HepG2 (cell line): ENCODE results near the gene CLMP. TPM values are rescaled to one million over a fixed set of nuclear protein-coding genes. Genes with fewer than 3 reads are reported as not detected.

Experiments used
- EED ChIP-seq: sonication (generic); formaldehyde crosslinking; IDR thresholded peaks from 2 replicates; pipeline ENCODE4 v1.5.0; 2020; ENCODE audit warnings: mild to moderate bottlenecking, missing genetic modification reagents
- GATAD2A ChIP-seq: IDR thresholded peaks from 2 replicates; pipeline ENCODE4 v1.6.1; 2016
- MEIS1 ChIP-seq: sonication (generic); formaldehyde crosslinking; IDR thresholded peaks from 2 replicates; pipeline ENCODE4 v1.9.0; 2021; ENCODE audit warnings: mild to moderate bottlenecking, missing genetic modification reagents, moderate library complexity, borderline replicate concordance
- MXI1 ChIP-seq: IDR thresholded peaks from 3 replicates; pipeline ENCODE4 v1.6.1; 2012; ENCODE audit warnings: low read depth, low read length, inconsistent platforms, borderline replicate concordance
- MYC ChIP-seq: sonication (generic); formaldehyde crosslinking; IDR thresholded peaks from 2 replicates; pipeline ENCODE4 v1.9.0; 2021; ENCODE audit warnings: missing genetic modification reagents, borderline replicate concordance
- NFKB2 ChIP-seq: sonication (generic); formaldehyde crosslinking; IDR thresholded peaks from 2 replicates; pipeline ENCODE4 v1.4.0; 2020; ENCODE audit warnings: missing genetic modification reagents, borderline replicate concordance
- THAP7 ChIP-seq: sonication (generic); formaldehyde crosslinking; IDR thresholded peaks from 2 replicates; pipeline ENCODE4 v1.8.1; 2023; ENCODE audit warnings: mild to moderate bottlenecking, missing genetic modification reagents
- ZEB1 ChIP-seq: IDR thresholded peaks from 2 replicates; pipeline ENCODE4 v1.6.1; 2012; ENCODE audit warnings: mild to moderate bottlenecking, low read depth, inconsistent platforms; ENCODE audit not compliant: insufficient replicate concordance
- ZNF296 ChIP-seq: sonication (generic); formaldehyde crosslinking; conservative IDR thresholded peaks from 2 replicates; pipeline ENCODE4 v1.5.0; 2020; ENCODE audit warnings: mild to moderate bottlenecking, missing genetic modification reagents
- ZNF605 ChIP-seq: sonication (generic); formaldehyde crosslinking; IDR thresholded peaks from 2 replicates; pipeline ENCODE4 v1.8.0; 2022; ENCODE audit warnings: mild to moderate bottlenecking, missing genetic modification reagents
- ZNF768 ChIP-seq: sonication (generic); formaldehyde crosslinking; IDR thresholded peaks from 2 replicates; pipeline ENCODE4 v1.4.0; 2020; ENCODE audit warnings: missing genetic modification reagents
- ZSCAN31 ChIP-seq: sonication (generic); formaldehyde crosslinking; IDR thresholded peaks from 2 replicates; pipeline ENCODE4 v1.5.0; 2020; ENCODE audit warnings: low read depth, mild to moderate bottlenecking, missing genetic modification reagents
- polyA plus RNA-seq, 8 experiments: library from polyadenylated mRNA; depleted of rRNA in 3 of 8; stranded (reverse) in 7 of 8; unstranded in 1 of 8; fragments of >200 nt; fragmentation: Illumina TruSeq in 4 of 8; extraction: Trizol in 4 of 8; gene quantifications; 2 replicates each; pipeline versions ENCODE4 v1.2.1 to v1.2.3, GENCODE V29; 2011 to 2016; ENCODE audit warnings: low read depth in 4 of 8, missing spikeins in 1 of 8, mixed read lengths in 1 of 8; ENCODE audit not compliant: insufficient read depth in 1 of 8
- total RNA-seq, 5 experiments: library from RNA; depleted of rRNA; stranded (reverse); fragments of >200 nt; fragmentation: Illumina TruSeq; extraction: Trizol; gene quantifications; 2 replicates each; pipeline ENCODE4 v1.2.3, GENCODE V29; 2016; ENCODE audit warnings: low read depth in 1 of 5
- TF ChIP-seq, protein P1 (sequence below): sonication (generic); formaldehyde crosslinking; IDR thresholded peaks from 2 replicates; pipeline ENCODE4 v1.4.0; 2020; ENCODE audit warnings: missing genetic modification reagents, borderline replicate concordance
- TF ChIP-seq, protein P2 (sequence below): sonication (generic); formaldehyde crosslinking; IDR thresholded peaks from 2 replicates; pipeline ENCODE4 v1.8.0; 2022; ENCODE audit warnings: missing genetic modification reagents, mild to moderate bottlenecking, inconsistent platforms, borderline replicate concordance
- TF ChIP-seq, protein P3 (sequence below): IDR thresholded peaks from 2 replicates; pipeline ENCODE4 v1.6.1; 2012; ENCODE audit warnings: inconsistent platforms
- TF ChIP-seq, protein P4 (sequence below): sonication (generic); formaldehyde crosslinking; IDR thresholded peaks from 2 replicates; pipeline ENCODE4 v1.4.0; 2020; ENCODE audit warnings: missing genetic modification reagents
- TF ChIP-seq, protein P5 (sequence below), 2 experiments: sonication (generic) in 1 of 2; formaldehyde crosslinking in 1 of 2; IDR thresholded peaks; 2 replicates each; pipeline versions ENCODE4 v1.4.0 to v1.6.1; 2018 to 2020; ENCODE audit warnings: missing genetic modification reagents in 2 of 2, borderline replicate concordance in 1 of 2, low read depth in 1 of 2, mild to moderate bottlenecking in 1 of 2, missing biosample characterization in 1 of 2
- TF ChIP-seq, protein P6 (sequence below): sonication (generic); formaldehyde crosslinking; IDR thresholded peaks from 2 replicates; pipeline ENCODE4 v1.4.0; 2020; ENCODE audit warnings: missing genetic modification reagents

Gene CLMP
- total and polyA plus RNA-seq, 2 of the 13 experiments (the other 11 are each of a cell fraction or from before 2014, with no cell fraction given), result not detected

DNA sequence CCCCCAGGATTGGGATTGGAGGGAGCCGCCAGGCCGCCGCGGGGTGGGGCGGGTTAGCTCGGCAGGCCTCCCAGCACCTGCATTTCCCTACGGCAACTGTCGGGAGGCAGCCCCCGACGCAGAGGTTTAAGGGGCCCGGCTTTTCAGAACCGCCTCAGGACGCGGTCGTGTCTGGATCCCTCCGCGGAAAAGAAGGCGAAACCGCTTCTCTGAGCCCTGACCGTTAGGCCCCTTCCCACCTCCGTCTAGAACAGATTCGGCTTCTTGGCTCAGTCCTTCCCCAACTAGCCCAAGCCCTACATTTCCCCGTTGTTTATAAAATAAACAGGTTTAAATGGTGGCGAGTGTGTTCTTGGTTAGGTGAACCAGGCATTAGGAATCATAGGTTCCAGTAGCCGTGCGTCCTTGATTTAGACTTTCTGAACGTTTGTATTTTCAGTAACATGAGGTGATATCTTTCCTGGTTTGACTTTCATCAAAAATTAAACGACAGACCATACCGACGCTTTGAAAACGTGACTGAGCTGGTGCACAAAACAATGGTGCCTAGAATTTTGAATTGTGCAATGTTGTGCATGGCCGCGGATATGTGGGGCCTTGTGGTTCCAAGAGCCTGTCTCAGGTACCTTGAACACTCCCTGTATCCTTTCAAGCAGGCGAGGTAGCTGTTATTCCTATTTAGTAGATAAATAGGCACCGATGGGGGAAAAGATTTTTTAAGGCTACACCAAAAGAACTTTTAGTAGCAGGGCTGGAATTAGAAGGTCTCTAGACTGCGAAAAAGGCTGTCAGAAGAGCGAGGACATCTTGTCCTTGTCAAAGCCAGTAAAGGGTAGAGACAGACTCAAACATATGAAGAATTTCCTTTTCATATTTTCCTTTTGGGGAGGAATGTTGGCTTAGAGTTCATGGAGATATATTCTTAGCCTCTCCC is 131.9 kb downstream of the CLMP start (continued):
- TF ChIP-seq ZEB1, result peak; percentile 56
- TF ChIP-seq ZNF296 (CRISPR knock-in tag), result peak; percentile 69; the same call in 1 of the 2 replicates
- TF ChIP-seq EED (CRISPR knock-in tag), result 0 out of 2 replicates have a peak, but pooled peaks have one; percentile 36
- TF ChIP-seq MEIS1, result no peak
- 0 out of 2 replicates have a peak, but pooled peaks have one; percentile 12 for TF ChIP-seq GATAD2A (CRISPR knock-in tag)
- peak; percentile 36 for TF ChIP-seq ZNF605 (CRISPR knock-in tag)
- TF ChIP-seq, protein P1, sequence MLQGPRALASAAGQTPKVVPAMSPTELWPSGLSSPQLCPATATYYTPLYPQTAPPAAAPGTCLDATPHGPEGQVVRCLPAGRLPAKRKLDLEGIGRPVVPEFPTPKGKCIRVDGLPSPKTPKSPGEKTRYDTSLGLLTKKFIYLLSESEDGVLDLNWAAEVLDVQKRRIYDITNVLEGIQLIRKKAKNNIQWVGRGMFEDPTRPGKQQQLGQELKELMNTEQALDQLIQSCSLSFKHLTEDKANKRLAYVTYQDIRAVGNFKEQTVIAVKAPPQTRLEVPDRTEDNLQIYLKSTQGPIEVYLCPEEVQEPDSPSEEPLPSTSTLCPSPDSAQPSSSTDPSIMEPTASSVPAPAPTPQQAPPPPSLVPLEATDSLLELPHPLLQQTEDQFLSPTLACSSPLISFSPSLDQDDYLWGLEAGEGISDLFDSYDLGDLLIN (CRISPR knock-in tag), result peak; percentile 16; the same call in 1 of the 2 replicates
- 0 out of 2 replicates have a peak, but pooled peaks have one; percentile 9 for TF ChIP-seq NFKB2 (CRISPR knock-in tag)
- TF ChIP-seq ZNF768 (CRISPR knock-in tag), result peak; percentile 47; the same call in 1 of the 2 replicates
- TF ChIP-seq, protein P2, sequence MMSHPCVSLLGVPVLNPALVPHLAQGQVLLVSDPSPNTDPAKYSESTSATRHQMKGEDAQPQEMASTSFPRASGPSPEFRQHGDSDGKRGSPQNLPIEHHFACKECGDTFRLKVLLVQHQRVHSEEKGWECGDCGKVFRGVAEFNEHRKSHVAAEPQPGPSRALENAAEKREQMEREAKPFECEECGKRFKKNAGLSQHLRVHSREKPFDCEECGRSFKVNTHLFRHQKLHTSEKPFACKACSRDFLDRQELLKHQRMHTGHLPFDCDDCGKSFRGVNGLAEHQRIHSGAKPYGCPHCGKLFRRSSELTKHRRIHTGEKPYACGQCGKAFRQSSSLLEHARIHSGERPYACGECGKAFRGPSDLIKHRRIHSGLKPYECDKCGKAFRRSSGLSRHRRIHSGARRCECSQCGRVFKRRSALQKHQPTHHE (CRISPR knock-in tag), result 0 out of 2 replicates have a peak, but pooled peaks have one; percentile 11
- peak; percentile 43; the same call in 2 of the 3 replicates for TF ChIP-seq MXI1
- 0 out of 2 replicates have a peak, but pooled peaks have one; percentile 44 for TF ChIP-seq ZSCAN31 (CRISPR knock-in tag)
- peak; percentile 37; the same call in 1 of the 2 replicates for TF ChIP-seq MYC (CRISPR knock-in tag)
- TF ChIP-seq, protein P3, sequence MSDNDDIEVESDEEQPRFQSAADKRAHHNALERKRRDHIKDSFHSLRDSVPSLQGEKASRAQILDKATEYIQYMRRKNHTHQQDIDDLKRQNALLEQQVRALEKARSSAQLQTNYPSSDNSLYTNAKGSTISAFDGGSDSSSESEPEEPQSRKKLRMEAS, result peak; percentile 60
- TF ChIP-seq, protein P4, sequence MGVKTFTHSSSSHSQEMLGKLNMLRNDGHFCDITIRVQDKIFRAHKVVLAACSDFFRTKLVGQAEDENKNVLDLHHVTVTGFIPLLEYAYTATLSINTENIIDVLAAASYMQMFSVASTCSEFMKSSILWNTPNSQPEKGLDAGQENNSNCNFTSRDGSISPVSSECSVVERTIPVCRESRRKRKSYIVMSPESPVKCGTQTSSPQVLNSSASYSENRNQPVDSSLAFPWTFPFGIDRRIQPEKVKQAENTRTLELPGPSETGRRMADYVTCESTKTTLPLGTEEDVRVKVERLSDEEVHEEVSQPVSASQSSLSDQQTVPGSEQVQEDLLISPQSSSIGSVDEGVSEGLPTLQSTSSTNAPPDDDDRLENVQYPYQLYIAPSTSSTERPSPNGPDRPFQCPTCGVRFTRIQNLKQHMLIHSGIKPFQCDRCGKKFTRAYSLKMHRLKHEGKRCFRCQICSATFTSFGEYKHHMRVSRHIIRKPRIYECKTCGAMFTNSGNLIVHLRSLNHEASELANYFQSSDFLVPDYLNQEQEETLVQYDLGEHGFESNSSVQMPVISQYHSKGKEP (CRISPR knock-in tag), result no peak
- TF ChIP-seq, protein P5, sequence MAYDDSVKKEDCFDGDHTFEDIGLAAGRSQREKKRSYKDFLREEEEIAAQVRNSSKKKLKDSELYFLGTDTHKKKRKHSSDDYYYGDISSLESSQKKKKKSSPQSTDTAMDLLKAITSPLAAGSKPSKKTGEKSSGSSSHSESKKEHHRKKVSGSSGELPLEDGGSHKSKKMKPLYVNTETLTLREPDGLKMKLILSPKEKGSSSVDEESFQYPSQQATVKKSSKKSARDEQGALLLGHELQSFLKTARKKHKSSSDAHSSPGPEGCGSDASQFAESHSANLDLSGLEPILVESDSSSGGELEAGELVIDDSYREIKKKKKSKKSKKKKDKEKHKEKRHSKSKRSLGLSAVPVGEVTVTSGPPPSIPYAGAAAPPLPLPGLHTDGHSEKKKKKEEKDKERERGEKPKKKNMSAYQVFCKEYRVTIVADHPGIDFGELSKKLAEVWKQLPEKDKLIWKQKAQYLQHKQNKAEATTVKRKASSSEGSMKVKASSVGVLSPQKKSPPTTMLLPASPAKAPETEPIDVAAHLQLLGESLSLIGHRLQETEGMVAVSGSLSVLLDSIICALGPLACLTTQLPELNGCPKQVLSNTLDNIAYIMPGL (CRISPR knock-in tag; IDR thresholded peaks at IDR 0.05; ENCODE audit: borderline replicate concordance in 1 of 2, low read depth in 1 of 2), result peak in 1 of 2 experiments; percentile 10; a peak in 1 of 4 replicates
- TF ChIP-seq THAP7 (CRISPR knock-in tag), result peak; percentile 75; the same call in 1 of the 2 replicates
- TF ChIP-seq, protein P6, sequence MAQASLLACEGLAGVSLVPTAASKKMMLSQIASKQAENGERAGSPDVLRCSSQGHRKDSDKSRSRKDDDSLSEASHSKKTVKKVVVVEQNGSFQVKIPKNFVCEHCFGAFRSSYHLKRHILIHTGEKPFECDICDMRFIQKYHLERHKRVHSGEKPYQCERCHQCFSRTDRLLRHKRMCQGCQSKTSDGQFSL (CRISPR knock-in tag), result no peak
